Astrocyte (in vitro differentiated cells and primary cell): ENCODE data around the gene DSC1.

Experiments used
- EZH2 ChIP-seq: IDR thresholded peaks from 2 replicates; pipeline ENCODE4 v1.6.1; 2012; ENCODE audit warnings: mild to moderate bottlenecking, low read length, inconsistent platforms; ENCODE audit not compliant: insufficient read depth
- TF ChIP-seq, protein P1 (sequence below): IDR thresholded peaks from 2 replicates; pipeline ENCODE4 v1.5.1; 2011; ENCODE audit warnings: low read depth, mild to moderate bottlenecking, inconsistent platforms, low read length, moderate library complexity; ENCODE audit not compliant: insufficient read depth

DNA sequence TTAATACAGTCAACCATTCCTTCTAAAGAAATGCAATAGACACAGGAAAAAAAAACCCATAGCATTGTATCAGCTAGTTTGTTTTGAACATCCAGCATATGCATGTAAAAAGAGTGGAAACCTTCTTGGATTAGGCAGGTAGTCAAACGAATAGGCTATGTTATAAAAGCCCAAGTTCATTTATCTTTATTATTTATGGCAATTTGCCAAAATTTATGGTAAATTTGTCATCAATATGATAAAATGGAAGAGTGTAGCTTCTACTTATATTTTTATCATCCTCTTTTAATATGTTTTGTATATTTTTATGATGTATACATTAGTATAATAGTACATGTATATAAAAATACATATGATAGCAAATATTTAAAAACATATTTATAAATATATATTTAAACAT is 23.9 kb downstream of the DSC1 start:
- TF ChIP-seq, protein P1, sequence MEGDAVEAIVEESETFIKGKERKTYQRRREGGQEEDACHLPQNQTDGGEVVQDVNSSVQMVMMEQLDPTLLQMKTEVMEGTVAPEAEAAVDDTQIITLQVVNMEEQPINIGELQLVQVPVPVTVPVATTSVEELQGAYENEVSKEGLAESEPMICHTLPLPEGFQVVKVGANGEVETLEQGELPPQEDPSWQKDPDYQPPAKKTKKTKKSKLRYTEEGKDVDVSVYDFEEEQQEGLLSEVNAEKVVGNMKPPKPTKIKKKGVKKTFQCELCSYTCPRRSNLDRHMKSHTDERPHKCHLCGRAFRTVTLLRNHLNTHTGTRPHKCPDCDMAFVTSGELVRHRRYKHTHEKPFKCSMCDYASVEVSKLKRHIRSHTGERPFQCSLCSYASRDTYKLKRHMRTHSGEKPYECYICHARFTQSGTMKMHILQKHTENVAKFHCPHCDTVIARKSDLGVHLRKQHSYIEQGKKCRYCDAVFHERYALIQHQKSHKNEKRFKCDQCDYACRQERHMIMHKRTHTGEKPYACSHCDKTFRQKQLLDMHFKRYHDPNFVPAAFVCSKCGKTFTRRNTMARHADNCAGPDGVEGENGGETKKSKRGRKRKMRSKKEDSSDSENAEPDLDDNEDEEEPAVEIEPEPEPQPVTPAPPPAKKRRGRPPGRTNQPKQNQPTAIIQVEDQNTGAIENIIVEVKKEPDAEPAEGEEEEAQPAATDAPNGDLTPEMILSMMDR = no peak
- no peak for TF ChIP-seq EZH2
